ENCODE results near the gene TOX2.

The TOX2 gene

DNA sequence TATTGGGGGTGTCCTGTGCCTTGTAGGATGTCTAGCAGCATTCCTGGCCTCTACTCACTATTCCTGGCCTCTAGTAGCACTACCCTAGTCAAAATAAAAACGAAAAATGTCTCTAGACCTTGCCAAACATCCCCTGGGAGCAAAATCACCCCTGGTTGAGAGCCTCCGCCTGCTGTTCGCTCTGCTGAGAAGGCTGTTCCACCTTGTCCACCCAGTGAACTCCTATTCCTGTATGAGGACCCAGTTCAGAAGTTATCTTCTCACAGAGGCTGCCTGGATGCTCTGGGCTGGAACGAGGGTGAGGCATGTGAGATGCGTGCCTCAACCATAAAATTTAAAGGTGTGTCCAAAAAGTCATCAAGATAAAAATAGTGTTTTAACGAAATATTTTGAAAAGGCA is 101.9 kb downstream of the TOX2 start:
- TF ChIP-seq, protein P1, sequence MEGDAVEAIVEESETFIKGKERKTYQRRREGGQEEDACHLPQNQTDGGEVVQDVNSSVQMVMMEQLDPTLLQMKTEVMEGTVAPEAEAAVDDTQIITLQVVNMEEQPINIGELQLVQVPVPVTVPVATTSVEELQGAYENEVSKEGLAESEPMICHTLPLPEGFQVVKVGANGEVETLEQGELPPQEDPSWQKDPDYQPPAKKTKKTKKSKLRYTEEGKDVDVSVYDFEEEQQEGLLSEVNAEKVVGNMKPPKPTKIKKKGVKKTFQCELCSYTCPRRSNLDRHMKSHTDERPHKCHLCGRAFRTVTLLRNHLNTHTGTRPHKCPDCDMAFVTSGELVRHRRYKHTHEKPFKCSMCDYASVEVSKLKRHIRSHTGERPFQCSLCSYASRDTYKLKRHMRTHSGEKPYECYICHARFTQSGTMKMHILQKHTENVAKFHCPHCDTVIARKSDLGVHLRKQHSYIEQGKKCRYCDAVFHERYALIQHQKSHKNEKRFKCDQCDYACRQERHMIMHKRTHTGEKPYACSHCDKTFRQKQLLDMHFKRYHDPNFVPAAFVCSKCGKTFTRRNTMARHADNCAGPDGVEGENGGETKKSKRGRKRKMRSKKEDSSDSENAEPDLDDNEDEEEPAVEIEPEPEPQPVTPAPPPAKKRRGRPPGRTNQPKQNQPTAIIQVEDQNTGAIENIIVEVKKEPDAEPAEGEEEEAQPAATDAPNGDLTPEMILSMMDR (IDR thresholded peaks at IDR 0.05), result no peak

DNA sequence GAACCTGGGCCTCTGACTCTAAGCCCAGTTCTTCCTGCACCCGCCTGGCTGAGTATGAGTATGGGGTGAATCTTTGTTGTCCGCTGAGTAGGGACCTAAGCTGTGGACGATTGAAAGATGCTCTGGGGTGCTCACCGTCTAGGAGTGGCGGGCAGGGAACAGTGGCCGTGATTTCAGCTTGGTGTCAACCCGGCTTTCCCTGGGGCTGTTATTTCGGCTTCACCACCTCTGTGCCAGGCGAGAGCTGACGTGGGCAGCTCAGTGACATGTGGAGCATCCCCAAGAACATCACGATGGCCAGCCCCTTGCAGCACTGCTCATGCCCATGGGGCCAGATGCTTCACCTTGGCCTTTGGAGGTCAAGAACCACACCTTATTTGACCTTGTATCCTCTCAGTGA is 102.6 kb downstream of the TOX2 start:
- no peak overlapping the region for H3K27ac ChIP-seq
- TF ChIP-seq, protein P1 (IDR thresholded peaks at IDR 0.05), result no peak
- no peak for TF ChIP-seq ZFX (IDR thresholded peaks at IDR 0.05; ENCODE audit: borderline replicate concordance)

More for the DNA sequence above, 101.9 kb downstream of the TOX2 start:
- no peak overlapping the region for H3K27ac ChIP-seq

- no peak overlapping the region for H3K27ac ChIP-seq
- TF ChIP-seq, protein P1 (IDR thresholded peaks at IDR 0.05), result no peak
- no peak for TF ChIP-seq ZFX (IDR thresholded peaks at IDR 0.05; ENCODE audit: borderline replicate concordance)
Measured at GRCh38 chr20:44017905-44018258, 103.2 kb downstream of the TOX2 start.

DNA sequence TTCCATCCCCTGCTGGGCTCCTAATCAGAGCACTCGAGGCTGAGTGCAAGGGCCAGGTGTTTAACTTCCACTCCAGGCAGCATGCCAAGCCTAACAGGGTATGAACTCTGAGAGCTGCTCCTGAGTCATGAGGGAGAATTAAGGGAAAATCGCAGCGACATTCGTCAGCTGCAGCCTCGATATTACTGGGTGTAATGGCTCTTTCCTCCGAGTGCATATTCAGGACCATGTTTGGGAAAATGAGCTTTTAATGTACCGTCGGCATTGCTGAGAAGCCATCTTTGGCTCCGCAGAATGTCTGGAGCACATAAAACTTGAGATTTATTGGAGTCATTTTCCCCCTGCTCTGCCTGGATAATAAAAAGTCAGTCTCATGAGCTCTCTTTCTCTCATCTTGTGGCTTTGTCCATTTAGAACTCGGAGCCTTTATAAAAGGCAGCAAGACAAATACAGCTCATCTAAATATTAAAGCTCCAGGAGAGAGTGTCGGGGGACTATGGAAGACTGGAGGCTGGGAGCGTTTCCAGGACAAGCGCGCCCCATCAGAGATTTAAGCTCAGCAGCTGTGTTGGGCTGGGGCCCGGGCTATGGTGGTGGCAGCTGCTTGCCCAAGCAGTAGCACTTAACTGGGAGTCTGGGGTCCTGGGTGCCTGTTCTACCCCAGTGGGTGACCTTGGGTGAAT is 103.7 kb downstream of the TOX2 start:
- H3K27ac ChIP-seq, result no peak overlapping the region
- no peak for TF ChIP-seq ZFX (IDR thresholded peaks at IDR 0.05; ENCODE audit: borderline replicate concordance)
- TF ChIP-seq, protein P1 (IDR thresholded peaks at IDR 0.05), result no peak

- no peak overlapping the region for H3K27ac ChIP-seq
- no peak for TF ChIP-seq ZFX (IDR thresholded peaks at IDR 0.05; ENCODE audit: borderline replicate concordance)
- TF ChIP-seq, protein P1 (IDR thresholded peaks at IDR 0.05), result no peak
Measured at GRCh38 chr20:44018942-44019637, 104.4 kb downstream of the TOX2 start.

DNA sequence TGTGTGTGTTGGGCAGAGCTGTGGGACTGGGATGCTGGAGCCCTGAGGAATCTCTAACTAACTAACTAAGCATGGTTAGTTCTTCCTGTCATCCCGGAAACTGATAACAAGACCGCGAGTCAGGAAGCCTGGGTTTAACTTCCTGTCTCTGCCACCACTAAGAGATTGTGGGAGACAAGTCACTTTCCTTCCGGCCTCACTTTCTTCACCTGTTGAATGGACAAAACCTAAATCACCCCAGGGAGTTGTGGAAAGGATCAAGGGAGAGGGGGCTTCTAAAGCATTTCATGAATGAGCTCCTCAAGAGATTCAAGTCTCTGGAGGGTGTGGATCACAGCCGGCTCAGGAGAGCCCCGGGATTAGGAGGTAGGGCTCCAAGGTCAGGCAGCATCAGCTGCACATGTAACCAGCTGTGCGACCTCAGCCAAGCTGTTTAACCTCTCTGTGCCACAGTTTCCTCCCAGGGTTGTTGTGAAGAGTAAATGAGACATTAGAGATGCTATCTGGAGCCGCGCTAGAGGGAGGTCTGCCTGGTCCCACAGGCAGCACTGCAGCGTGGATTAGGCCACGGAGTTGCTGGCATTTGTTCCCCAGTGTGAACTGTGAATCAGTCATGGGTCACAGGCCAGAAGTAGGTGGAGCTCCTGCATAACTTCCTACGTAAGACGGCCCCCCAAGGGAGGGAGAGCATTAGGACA is 105.1 kb downstream of the TOX2 start:
- TF ChIP-seq ZFX (IDR thresholded peaks at IDR 0.05; ENCODE audit: borderline replicate concordance), result no peak
- TF ChIP-seq, protein P1 (IDR thresholded peaks at IDR 0.05), result no peak
- H3K27ac ChIP-seq, result no peak overlapping the region

All from 22Rv1 (cell line).